HG02571 (cell line): ENCODE measurements around the gene BUB1B.
"Not testable (repeated sequence)": the region's sequence is repeated elsewhere in the genome, so short reads cannot be mapped to it uniquely, and the experiment has no call there.

Experiments used
- ATAC-seq: cut with Tn5 transposase; IDR thresholded peaks from one replicate; pipeline ENCODE4 v1.9.1; 2021; ENCODE audit warnings: mild to moderate bottlenecking, moderate library complexity; ENCODE audit not compliant: unreplicated experiment

Gene BUB1B, protein sequence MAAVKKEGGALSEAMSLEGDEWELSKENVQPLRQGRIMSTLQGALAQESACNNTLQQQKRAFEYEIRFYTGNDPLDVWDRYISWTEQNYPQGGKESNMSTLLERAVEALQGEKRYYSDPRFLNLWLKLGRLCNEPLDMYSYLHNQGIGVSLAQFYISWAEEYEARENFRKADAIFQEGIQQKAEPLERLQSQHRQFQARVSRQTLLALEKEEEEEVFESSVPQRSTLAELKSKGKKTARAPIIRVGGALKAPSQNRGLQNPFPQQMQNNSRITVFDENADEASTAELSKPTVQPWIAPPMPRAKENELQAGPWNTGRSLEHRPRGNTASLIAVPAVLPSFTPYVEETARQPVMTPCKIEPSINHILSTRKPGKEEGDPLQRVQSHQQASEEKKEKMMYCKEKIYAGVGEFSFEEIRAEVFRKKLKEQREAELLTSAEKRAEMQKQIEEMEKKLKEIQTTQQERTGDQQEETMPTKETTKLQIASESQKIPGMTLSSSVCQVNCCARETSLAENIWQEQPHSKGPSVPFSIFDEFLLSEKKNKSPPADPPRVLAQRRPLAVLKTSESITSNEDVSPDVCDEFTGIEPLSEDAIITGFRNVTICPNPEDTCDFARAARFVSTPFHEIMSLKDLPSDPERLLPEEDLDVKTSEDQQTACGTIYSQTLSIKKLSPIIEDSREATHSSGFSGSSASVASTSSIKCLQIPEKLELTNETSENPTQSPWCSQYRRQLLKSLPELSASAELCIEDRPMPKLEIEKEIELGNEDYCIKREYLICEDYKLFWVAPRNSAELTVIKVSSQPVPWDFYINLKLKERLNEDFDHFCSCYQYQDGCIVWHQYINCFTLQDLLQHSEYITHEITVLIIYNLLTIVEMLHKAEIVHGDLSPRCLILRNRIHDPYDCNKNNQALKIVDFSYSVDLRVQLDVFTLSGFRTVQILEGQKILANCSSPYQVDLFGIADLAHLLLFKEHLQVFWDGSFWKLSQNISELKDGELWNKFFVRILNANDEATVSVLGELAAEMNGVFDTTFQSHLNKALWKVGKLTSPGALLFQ

DNA sequence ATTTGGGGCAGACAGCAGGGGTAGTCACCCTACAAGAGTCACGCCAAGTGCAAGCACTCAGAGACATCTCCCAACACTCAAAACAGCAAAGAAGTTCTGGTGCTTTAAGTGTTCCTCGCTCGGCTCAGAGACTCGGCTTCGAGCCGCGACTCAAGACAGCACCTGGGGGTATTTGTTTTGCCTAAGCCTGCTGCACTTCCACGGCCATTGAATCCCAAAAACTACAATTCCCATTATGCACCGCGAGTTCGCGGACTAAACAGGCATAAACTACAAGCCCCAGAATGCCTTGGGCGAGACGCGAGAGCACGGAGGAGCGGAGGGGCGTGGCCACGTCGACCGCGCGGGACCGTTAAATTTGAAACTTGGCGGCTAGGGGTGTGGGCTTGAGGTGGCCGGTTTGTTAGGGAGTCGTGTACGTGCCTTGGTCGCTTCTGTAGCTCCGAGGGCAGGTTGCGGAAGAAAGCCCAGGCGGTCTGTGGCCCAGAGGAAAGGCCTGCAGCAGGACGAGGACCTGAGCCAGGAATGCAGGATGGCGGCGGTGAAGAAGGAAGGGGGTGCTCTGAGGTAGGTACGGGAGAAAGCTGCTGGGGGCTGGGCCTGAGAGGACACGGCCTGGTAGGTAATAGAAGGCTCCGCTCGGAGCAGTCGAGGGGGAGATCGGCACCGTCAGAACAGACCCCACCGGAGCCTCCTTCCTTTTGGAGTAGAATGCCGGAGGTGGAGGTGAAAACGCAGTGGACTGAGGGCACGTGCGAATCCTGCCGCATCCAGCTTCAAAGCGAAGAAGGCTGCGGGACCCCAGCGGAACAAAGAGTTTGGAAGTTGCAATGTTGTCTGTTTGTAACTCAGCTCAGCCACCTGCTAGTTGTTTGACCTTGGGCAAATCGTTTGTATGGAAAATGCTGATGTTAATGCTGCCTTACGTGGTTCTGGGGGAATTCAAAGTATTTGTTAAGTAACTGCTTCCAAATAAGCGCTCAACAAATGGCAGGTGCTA is at the start of gene BUB1B:
Gene BUB1B, plus strand, starts transcription at position 381 of the 1,000 bp plus-strand sequence. Its CDS starts 152 bp downstream, at position 533.
- ATAC-seq = peak; percentile 85

DNA sequence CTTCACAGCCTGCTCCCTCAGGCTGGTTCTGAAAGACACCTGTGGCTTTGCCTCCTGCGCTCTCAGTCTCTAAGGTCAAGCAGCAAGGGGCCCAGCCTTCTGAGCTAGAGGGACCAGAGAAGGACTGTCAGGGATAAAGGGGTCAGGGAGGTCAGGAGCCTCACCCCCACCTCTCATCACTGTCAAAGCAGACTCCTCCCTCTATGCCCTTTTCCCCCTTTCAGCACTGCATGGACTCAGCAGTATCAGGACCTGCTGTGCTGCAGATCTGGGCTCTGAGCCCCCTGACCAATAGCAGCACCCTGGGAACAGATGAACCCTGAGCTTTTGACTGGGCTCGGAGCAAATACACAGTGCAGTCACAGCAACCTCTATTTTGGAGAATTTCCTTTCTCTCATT is 49.0 kb upstream of the BUB1B start:
- no peak for ATAC-seq

DNA sequence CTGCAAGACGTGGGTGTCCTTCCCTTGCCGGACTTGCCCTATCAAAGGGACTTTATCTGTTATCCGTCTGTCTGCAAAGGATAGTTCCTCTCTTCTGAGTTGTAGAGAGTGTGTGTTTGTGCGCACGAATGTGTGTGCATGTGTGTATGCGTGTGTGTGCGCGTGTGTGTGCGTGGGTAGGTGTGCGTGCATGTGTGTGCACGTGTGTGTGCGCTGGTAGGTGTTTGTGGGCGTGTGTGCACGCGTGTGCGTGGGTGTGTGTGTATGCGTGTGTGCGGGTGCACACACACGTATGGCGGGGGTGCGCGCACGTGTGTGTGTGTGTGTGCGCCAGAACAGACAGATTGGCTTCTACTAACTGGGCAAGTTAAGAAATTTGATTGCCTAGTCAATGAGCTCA is 48.1 kb upstream of the BUB1B start:
- no peak for ATAC-seq

DNA sequence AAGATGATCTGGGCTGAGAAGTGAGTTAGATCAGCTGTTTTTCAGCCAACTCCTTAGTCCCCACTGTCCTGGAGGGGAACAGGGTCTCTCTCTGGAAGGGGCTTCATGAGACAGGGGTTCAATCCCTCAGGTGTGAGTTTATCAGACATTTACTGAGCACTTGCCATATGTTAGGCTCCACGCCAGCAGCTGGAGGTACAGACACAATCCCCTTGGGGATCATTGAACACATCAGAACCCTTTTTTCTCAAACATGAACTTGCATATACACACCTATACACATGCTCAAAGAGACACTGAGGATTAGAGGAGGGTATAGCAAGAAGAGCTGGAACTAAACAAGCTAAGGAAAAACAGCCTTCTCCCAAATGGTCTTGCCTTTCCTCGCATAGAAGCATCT is 46.7 kb upstream of the BUB1B start:
- no peak for ATAC-seq

DNA sequence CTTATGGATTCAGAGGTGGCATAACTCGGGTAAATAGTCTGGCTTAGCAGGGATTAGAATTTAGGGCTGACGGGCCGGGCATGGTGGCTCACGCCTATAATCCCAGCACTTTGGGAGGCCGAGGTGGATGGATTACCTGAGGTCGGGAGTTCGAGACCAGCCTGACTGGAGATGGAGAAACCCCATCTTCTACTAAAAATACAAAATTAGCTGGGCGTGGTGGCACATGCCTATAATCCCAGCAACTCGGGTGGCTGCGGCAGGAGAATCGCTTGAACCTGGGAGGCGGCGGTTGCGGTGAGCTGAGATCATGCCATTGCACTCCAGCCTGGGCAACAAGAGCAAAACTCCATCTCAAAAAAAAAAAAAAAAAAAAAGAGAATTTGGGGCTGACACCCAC is 45.8 kb upstream of the BUB1B start:
- ATAC-seq = not testable (repeated sequence)

DNA sequence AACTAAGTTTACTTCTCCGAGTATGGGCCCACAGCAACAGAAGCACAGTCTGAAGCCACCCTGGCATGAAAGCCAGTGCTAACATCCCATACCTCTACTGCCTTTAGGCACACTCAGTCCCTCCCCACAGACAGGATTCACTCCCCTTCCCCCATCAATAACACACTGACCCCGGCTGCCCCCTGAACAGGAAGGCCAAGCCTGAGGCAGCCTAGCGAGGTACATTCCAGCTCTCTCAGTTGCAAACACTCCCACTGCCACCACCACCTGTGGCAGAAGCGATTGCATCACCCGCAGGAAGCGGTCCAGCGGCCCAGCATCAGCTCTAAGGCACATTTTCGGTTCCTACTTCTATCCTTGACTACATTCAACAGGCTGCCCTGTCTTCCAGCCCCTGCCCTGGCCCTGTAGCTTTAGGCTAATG is 45.2 kb upstream of the BUB1B start:
- peak; percentile 85 for ATAC-seq

DNA sequence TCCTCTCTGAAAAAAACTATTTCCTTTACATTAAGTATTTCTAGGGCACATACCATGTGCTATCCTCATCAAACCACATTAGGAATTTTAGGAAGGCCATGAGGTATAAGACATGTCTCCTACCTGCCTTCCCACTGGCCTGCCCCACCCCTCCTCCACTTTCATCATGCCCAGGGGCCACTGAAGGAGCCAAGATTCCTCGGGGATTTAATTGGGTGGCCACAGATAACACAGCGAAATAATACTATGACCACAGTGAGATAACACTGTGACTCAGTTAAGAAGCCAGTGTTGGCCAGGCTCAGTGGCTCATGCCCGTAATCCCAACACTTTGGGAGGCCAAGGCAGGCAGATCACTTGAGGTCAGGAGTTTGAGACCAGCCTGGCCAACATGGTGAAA is 42.4 kb upstream of the BUB1B start:
- ATAC-seq = no peak

DNA sequence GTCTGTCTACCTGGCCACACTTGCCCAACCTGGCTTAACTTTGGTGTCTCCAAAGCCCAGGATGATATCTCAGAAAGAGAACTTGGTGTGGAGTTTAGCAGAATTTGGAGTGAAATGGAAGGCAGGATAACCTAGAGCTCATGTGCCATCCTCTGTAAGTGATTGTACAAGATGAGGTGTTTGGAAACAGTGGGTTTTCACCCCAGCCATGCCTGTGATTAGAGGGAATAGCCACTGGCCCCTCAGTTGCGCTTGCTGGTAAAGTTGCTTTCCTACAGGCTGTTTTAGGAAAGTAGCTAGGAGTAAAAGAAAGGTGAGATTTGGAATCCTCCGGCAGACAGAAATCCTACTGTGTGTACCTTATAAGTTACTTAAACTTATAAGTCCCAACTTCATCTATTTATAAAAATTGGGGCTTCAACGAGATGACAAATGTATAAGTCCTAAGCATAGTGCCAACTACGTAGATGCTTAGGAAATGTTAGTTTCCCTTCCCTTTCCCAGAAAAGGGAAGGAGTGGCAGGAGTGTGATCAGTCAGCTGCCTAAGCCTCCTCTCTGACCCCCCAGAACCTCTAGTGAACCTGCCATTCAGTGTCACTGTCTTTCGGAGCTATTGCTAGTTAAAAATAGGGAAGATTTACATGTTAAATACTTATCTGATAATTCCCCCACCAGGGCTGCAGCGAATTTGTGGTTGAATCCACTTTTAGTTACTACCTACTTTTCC is 38.8 kb upstream of the BUB1B start:
- no peak for ATAC-seq

DNA sequence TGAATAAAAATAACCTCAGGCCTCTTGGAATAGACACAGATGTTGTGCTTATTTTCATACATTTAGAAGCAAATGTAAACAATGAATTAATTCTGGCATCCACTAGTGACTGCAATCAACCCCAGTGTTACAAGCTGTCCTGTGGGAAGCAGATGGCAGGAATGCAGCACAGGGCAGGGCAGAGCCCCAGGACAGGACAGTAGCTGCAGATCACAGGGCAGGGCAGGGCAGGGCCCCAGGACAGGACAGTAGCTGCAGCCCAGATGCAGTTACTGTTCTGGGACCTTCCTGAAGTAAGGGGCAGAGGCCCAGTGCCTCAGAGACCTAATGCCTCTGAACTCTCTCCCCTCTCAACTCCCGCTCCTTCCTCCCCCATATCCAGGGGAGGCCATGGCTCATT is 37.9 kb upstream of the BUB1B start:
- not testable (repeated sequence) for ATAC-seq

DNA sequence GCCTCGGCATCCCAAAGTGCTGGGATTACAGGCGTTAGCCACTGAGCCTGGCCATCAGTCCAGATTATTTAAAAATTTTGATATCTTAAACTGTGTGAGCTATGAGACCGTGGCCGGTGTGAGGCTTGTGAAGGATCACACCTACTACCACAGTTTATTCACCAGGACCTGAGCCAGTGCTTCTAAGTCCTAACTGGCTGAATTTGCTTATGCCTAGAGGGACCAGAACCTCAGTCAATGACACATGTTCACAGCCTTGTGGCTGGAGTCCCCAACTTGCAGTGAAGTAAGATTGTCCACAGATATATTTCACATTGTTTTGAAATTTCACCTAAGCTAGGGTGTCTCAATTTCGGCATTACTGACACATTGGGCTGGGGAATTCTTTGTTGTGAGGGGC is 37.0 kb upstream of the BUB1B start:
- ATAC-seq = not testable (repeated sequence)

DNA sequence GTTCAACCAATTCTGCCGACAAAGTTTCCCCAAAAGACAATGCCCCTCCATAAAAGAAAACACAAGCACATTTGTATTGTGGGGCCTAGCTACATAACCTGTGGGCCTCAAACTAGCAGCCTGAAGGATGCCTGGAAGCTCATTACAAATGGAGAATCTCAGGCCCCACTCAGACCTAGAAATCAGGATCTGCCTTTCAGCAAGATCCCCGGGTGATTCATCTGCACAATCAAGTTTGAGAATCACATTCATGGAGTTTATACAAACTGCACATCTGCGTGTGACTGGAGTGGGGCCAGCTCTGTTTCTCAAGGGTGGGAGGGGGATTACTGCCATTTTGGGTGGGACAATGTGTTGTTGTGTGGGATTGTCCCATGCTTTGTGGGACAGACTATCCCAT is 36.5 kb upstream of the BUB1B start:
- not testable (repeated sequence) for ATAC-seq

DNA sequence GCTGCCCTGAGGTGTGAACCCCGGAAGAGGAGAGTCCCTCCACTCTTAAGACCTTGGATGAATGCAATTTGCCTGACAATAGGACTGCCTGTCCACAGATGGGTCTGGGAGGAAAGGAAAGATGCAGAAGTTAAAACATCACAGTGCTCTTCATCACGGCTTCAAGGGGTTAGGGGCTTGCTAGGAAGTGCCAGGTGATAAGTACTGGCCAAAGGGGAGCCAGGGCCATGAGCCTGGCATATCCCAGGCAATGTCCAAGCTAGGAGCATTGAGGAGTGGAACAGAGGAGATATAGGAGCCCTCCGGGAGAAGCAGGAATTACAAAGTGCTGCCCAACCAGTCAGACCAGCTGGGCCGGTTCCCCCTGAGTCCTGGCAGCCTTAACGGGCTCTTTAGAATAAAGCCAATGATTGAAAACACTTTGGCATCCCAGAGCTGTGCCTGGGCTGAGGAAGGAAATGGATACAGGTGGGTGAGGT is 36.0 kb upstream of the BUB1B start:
- not testable (repeated sequence) for ATAC-seq

DNA sequence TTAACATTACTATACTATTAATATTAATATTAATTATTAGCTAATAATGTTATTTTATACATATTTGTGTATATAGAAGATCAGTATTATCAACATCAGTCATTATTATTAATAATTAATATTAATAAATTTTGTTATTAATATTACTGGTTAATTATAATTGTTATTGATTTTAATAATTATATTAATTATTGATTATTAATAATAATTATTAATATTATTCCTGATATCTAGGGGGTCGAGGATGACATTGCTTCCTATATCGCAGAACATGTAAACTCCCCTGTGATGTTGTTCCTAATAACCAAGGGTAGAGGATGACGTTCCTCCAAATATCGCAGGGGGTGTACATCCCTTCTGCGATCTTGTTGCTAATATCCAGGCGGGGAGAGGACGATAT is 34.9 kb upstream of the BUB1B start:
- ATAC-seq = no peak

DNA sequence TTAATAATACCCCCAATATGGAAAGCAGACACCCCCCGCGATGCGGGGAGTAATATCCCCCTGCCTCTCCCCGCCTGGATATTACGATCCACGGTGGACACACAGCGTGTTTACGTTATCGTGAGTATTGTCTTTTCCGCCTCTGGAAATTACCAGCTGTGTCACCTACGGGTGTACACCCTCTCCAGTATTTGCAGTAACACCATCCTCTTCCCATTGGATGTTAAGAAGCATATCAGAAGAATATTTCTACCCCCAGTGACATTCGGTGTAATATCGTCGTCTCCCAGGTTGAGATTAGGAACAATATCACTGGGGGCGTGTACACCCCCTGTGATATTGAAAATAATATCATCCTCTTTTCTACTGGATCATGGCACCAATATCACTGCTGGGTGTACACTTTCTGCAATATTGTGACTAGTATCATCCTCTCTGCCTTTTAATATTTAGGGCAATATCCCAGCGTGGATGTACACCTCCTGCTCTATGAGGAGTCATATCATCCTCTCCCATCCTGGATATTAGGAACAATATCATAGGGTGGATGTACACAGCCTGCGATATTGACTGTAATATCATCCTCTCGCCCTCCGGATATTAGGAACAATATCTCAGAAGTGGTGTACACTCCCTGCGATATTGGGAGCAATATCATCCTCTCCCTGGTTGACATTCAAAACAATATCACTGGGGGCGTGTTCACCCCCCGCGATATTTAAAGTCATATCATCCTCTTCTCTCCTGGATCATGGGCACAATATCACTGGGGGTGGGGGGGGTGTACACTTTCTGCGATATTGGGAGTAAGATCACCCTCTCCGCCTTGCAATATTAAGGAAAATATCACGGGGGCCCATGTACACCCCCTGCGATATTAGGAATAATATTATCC is 31.9 kb upstream of the BUB1B start:
- ATAC-seq = no peak

DNA sequence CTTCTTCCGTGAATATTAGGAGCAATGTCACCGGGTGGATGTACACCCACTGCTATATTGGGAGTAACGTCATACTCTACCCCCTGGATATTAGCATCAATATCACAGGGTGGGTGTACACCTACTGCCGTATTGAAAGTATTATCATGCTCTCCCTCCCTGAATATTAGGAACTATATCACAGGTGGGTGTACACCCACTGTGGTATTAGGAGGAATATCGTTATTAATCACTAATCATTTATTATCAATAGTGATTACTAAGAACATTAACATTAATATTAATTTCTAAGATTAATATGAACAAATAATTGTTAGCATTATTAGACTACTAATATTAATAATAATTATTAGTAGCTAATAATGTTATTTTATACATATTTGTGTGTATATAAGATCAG is 30.8 kb upstream of the BUB1B start:
- no peak for ATAC-seq

DNA sequence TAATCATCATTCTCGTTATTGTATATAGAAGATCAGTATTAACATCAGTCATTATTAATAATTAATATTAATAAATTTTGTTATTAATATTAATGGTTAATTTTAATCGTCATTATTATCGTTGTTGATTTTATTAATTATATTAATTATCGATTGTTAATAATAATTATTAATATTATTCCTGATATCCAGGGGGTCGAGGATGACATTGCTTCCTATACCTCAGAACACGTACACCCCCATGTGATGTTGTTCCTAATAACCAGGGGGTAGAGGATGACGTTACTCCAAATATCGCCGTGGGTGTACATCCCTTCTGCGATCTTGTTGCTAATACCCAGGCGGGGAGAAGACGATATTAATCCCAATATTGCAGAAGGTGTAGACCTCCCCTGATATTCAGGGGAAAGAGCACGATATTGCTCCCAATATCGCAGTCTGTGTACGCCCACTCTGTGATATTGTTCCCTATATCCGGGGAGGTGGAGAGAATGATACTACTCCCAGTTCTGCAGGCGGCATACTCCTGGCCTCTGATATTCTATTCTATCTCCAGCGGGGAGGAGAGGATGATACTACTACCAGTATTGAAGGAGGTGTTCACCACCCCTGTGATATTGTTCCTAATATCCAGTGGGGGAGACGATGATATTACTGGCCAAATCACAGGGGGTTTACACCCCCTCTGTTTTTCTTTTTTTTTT is 29.9 kb upstream of the BUB1B start:
- no peak for ATAC-seq

DNA sequence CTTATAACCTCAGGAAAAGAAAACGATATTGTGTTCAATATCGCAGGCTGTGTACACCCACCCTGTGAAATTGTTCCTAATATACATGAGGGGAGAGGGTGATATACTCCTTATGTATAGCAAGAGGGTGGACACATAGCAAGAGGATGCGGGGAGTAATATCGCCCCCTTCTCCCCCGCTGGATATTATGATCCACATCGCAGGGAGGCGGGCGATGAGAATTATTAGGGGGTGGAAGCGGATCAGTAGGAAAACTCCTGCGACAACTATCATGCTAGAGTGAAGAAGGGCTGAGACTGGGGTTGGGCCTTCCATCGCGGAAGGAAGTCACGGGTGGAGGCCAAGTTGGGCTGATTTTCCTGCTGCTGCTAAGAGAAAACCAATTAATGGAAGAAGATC is 27.3 kb upstream of the BUB1B start:
- ATAC-seq = no peak

DNA sequence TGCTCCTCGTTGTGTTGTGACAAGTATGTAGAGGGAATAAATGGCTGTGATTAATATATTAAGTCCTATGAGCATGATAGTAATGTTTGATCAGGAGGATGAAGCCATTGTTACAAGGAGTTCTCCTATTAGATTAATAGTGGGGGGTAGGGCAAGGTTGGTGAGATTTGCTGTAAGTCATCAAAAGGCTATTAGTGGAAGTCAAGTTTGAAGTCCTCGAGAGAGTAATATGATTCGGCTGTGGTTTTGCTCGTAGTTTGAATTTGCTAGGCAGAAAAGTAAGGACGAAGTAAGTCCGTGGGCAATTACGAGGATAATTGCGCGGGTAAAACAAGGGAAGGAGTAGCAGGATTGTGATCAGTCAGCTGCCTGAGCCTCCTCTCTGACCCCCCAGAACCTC is 26.0 kb upstream of the BUB1B start:
- no peak for ATAC-seq
